Measurements from ENCODE around the gene MCRIP2.

The MCRIP2 gene

GRCh38 chr16:638034-638543 is 3.5 kb upstream of the MCRIP2 start:
- Histone ChIP-seq H3F3A (ENCODE audit: low read depth) (no peaks in the 10 kb centered on the region), H3K4me1 (ENCODE audit: insufficient read depth, low read length, poor library complexity, severe bottlenecking) (peaks cover 5% of the 10 kb centered on the region), H3K36me3 (ENCODE audit: insufficient read depth, low read length) (no peaks in the 10 kb centered on the region), H2AFZ (ENCODE audit: low read length) (no peak overlapping the region), H3K79me2 (ENCODE audit: insufficient read depth, low read length) (peaks cover 19% of the 10 kb centered on the region), H4K20me1 (ENCODE audit: insufficient read depth, low read length, poor library complexity, severe bottlenecking) (no peaks in the 10 kb centered on the region), H3K4me2 (ENCODE audit: low read depth, low read length, poor library complexity, severe bottlenecking) (peak overlapping the region; percentile 74), H3K4me3 (ENCODE audit: low read length, poor library complexity, severe bottlenecking) (peak overlapping the region; percentile 75), H3K9ac (ENCODE audit: low read depth, low read length, poor library complexity, severe bottlenecking) (no peak overlapping the region), H3K27me3 (ENCODE audit: insufficient read depth, low read length, poor library complexity, severe bottlenecking) (no peaks in the 10 kb centered on the region), H3K9me3 (ENCODE audit: insufficient read depth, low read depth, low read length) (no peaks in the 10 kb centered on the region), H3K9me2 (replicated peaks; ENCODE audit: low read depth, low read length) (no peaks in the 10 kb centered on the region)
- no peak for TF ChIP-seq EZH2phosphoT487 (IDR thresholded peaks at IDR 0.05; ENCODE audit: borderline replicate concordance)
- no peak for TF ChIP-seq CTCF (conservative IDR thresholded peaks at IDR 0.05; ENCODE audit: low read length)

- Histone ChIP-seq H3F3A (ENCODE audit: low read depth) (no peaks in the 10 kb centered on the region), H2AFZ (ENCODE audit: low read length) (no peak overlapping the region), H3K9me3 (ENCODE audit: insufficient read depth, low read depth, low read length) (no peaks in the 10 kb centered on the region), H3K9me2 (replicated peaks; ENCODE audit: low read depth, low read length) (no peaks in the 10 kb centered on the region), H3K4me3 (ENCODE audit: low read length, poor library complexity, severe bottlenecking) (no peak overlapping the region), H3K27me3 (ENCODE audit: insufficient read depth, low read length, poor library complexity, severe bottlenecking) (no peaks in the 10 kb centered on the region), H3K4me2 (ENCODE audit: low read depth, low read length, poor library complexity, severe bottlenecking) (no peak overlapping the region), H3K79me2 (ENCODE audit: insufficient read depth, low read length) (peaks cover 19% of the 10 kb centered on the region), H3K36me3 (ENCODE audit: insufficient read depth, low read length) (no peaks in the 10 kb centered on the region), H3K4me1 (ENCODE audit: insufficient read depth, low read length, poor library complexity, severe bottlenecking) (peaks cover 6% of the 10 kb centered on the region), H4K20me1 (ENCODE audit: insufficient read depth, low read length, poor library complexity, severe bottlenecking) (no peaks in the 10 kb centered on the region), H3K9ac (ENCODE audit: low read depth, low read length, poor library complexity, severe bottlenecking) (no peak overlapping the region)
- TF ChIP-seq CTCF (conservative IDR thresholded peaks at IDR 0.05; ENCODE audit: low read length) (no peak), EZH2phosphoT487 (IDR thresholded peaks at IDR 0.05; ENCODE audit: borderline replicate concordance) (no peak)
Observed at GRCh38 chr16:638836-639235, 2.8 kb upstream of the MCRIP2 start.

GRCh38 chr16:640614-641013 is 1.0 kb upstream of the MCRIP2 start:
- Histone ChIP-seq H3K9me2 (replicated peaks; ENCODE audit: low read depth, low read length) (no peaks in the 10 kb centered on the region), H3K9me3 (ENCODE audit: insufficient read depth, low read depth, low read length) (no peaks in the 10 kb centered on the region), H3K79me2 (ENCODE audit: insufficient read depth, low read length) (peaks cover 8% of the 10 kb centered on the region; the same call in 1 of the 2 replicates), H3K9ac (ENCODE audit: low read depth, low read length, poor library complexity, severe bottlenecking) (peak overlapping the region; percentile 91), H3K4me1 (ENCODE audit: insufficient read depth, low read length, poor library complexity, severe bottlenecking) (peaks cover 6% of the 10 kb centered on the region), H3F3A (ENCODE audit: low read depth) (no peaks in the 10 kb centered on the region), H3K4me3 (ENCODE audit: low read length, poor library complexity, severe bottlenecking) (peak overlapping the region; percentile 82), H3K36me3 (ENCODE audit: insufficient read depth, low read length) (no peaks in the 10 kb centered on the region), H3K4me2 (ENCODE audit: low read depth, low read length, poor library complexity, severe bottlenecking) (peak overlapping the region; percentile 76), H4K20me1 (ENCODE audit: insufficient read depth, low read length, poor library complexity, severe bottlenecking) (no peaks in the 10 kb centered on the region), H2AFZ (ENCODE audit: low read length) (no peak overlapping the region), H3K27me3 (ENCODE audit: insufficient read depth, low read length, poor library complexity, severe bottlenecking) (no peaks in the 10 kb centered on the region)
- no peak for TF ChIP-seq EZH2phosphoT487 (IDR thresholded peaks at IDR 0.05; ENCODE audit: borderline replicate concordance)
- no peak for TF ChIP-seq CTCF (conservative IDR thresholded peaks at IDR 0.05; ENCODE audit: low read length)

Data from Loucy (cell line).